Esophagus muscularis mucosa (tissue), 4 donors: ENCODE results near the gene PADI4. TPM values are rescaled to one million over a fixed set of nuclear protein-coding genes. Genes with fewer than 3 reads are reported as not detected.

Experiments
- DNase-seq: peaks from one replicate; pipeline ENCODE4 v3.0.0-alpha.2; 2017; ENCODE audit errors: extremely low spot score
- H3K27ac ChIP-seq, 4 donors: fragments of 200-600 bp; sonication (generic); replicated peaks in 1 of 4; 1 replicate in 3 of 4; 2 replicates in 1 of 4; pipeline ENCODE4 v1.5.1; 2016 to 2019; ENCODE audit warnings: mild to moderate bottlenecking in 1 of 4
- H3K27me3 ChIP-seq, 4 donors: fragments of 200-600 bp; sonication (generic); one replicate each; pipeline versions ENCODE4 v1.5.1 to v1.6.0; 2016 to 2019
- H3K36me3 ChIP-seq, 4 donors: fragments of 200-600 bp; sonication (generic); one replicate each; pipeline ENCODE4 v1.5.1; 2016 to 2019
- H3K4me1 ChIP-seq, 4 donors: fragments of 200-600 bp; sonication (generic); one replicate each; pipeline ENCODE4 v1.5.1; 2016 to 2019
- H3K4me3 ChIP-seq, 4 donors: fragments of 200-600 bp; sonication (generic); 1 replicate in 2 of 4; 2 replicates in 2 of 4; pipeline ENCODE4 v1.5.1; 2016 to 2019; ENCODE audit warnings: mild to moderate bottlenecking in 4 of 4, moderate library complexity in 1 of 4
- H3K9me3 ChIP-seq, 4 donors: fragments of 200-600 bp; sonication (generic); 1 replicate in 3 of 4; 2 replicates in 1 of 4; pipeline ENCODE4 v1.5.1; 2016 to 2019
- EP300 ChIP-seq: sonication (generic); formaldehyde crosslinking; IDR thresholded peaks from one replicate; pipeline ENCODE4 v1.6.1; 2017; ENCODE audit warnings: antibody characterized with exemption
- POLR2A ChIP-seq: fragments of 450-650 bp; IDR thresholded peaks from one replicate; pipeline ENCODE4 v1.6.1; 2017; ENCODE audit warnings: antibody characterized with exemption, moderate library complexity, mild to moderate bottlenecking, low read depth
- POLR2AphosphoS5 ChIP-seq, 2 donors: sonication (generic); formaldehyde crosslinking; IDR thresholded peaks; one replicate each; pipeline ENCODE4 v1.6.1; 2017; ENCODE audit warnings: antibody characterized with exemption in 2 of 2
- WGBS: methylation state at CpG from one replicate; pipeline ENCODE4 v1.1.5; 2018; 5-methylcytosine and 5-hydroxymethylcytosine counted together
- intact Hi-C: fragments of 100-400 bp; cut with DNase I; formaldehyde crosslinking; loops from one replicate; pipeline ENCODE4 v1.15.1; 2023
- total RNA-seq, 4 donors: library from RNA; depleted of rRNA; stranded (reverse); fragments of >200 nt; gene quantifications; one replicate each; pipeline versions ENCODE4 v1.1.0 to v1.2.1, GENCODE V29; 2016
- TF ChIP-seq, protein P1 (sequence below), 3 experiments: fragments of 200-600 bp in 2 of 3; fragments of 450-650 bp in 1 of 3; sonication (generic) in 2 of 3; IDR thresholded peaks; one replicate each; pipeline ENCODE4 v1.5.1; 2017 to 2019; ENCODE audit warnings: antibody characterized with exemption in 3 of 3, mild to moderate bottlenecking in 2 of 3, moderate library complexity in 1 of 3

The PADI4 gene
- total RNA-seq, 4 donors from 2014 or later, result 5.6 TPM; not detected in 3

GRCh38 chr1:17356387-17357026 is 48.5 kb downstream of the PADI4 start:
- H3K4me1 ChIP-seq, result no peaks in the 10 kb centered on the region
- H3K36me3 ChIP-seq, result no peaks in the 10 kb centered on the region
- no peak overlapping the region for H3K27ac ChIP-seq
- WGBS, result 47% methylated on average over 10 of the region's 12 CpGs
- intact Hi-C loops, result no loop called here
- H3K9me3 ChIP-seq, result no peaks in the 10 kb centered on the region
- TF ChIP-seq, protein P1, sequence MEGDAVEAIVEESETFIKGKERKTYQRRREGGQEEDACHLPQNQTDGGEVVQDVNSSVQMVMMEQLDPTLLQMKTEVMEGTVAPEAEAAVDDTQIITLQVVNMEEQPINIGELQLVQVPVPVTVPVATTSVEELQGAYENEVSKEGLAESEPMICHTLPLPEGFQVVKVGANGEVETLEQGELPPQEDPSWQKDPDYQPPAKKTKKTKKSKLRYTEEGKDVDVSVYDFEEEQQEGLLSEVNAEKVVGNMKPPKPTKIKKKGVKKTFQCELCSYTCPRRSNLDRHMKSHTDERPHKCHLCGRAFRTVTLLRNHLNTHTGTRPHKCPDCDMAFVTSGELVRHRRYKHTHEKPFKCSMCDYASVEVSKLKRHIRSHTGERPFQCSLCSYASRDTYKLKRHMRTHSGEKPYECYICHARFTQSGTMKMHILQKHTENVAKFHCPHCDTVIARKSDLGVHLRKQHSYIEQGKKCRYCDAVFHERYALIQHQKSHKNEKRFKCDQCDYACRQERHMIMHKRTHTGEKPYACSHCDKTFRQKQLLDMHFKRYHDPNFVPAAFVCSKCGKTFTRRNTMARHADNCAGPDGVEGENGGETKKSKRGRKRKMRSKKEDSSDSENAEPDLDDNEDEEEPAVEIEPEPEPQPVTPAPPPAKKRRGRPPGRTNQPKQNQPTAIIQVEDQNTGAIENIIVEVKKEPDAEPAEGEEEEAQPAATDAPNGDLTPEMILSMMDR (IDR thresholded peaks at IDR 0.05), result no peak
- no peak for TF ChIP-seq EP300
- TF ChIP-seq POLR2A, result no peak
- TF ChIP-seq POLR2AphosphoS5 (IDR thresholded peaks at IDR 0.05), result no peak
- H3K27me3 ChIP-seq, result peaks cover 0 to 48% (median 0%) of the 10 kb centered on the region in 4 donors
- no peak for DNase-seq
- H3K4me3 ChIP-seq, result no peak overlapping the region

- no peaks in the 10 kb centered on the region for H3K36me3 ChIP-seq
- H3K4me3 ChIP-seq, result no peak overlapping the region
- no peaks in the 10 kb centered on the region for H3K4me1 ChIP-seq
- peaks cover 0 to 36% (median 0%) of the 10 kb centered on the region in 4 donors for H3K27me3 ChIP-seq
- TF ChIP-seq POLR2AphosphoS5 (IDR thresholded peaks at IDR 0.05) (no peak), EP300 (no peak), POLR2A (no peak)
- TF ChIP-seq, protein P1 (IDR thresholded peaks at IDR 0.05), result no peak
- DNase-seq, result no peak
- intact Hi-C loops, result no loop called here
- WGBS, result 87% methylated on average over 3 of the region's 4 CpGs
- H3K27ac ChIP-seq, result no peak overlapping the region
- H3K9me3 ChIP-seq, result no peaks in the 10 kb centered on the region
Observed at GRCh38 chr1:17358557-17358956, 50.6 kb downstream of the PADI4 start.

GRCh38 chr1:17359031-17359430 is 51.0 kb downstream of the PADI4 start:
- Histone ChIP-seq H3K4me3 (no peak overlapping the region), H3K4me1 (no peaks in the 10 kb centered on the region), H3K27me3 (peaks cover 0 to 36% (median 0%) of the 10 kb centered on the region in 4 donors), H3K27ac (no peak overlapping the region), H3K36me3 (no peaks in the 10 kb centered on the region), H3K9me3 (peaks cover 0 to 2% (median 0%) of the 10 kb centered on the region in 4 donors)
- DNase-seq, result no peak
- intact Hi-C loops, result no loop called here
- 45% methylated on average over 11 of the region's 11 CpGs for WGBS
- TF ChIP-seq, protein P1 (IDR thresholded peaks at IDR 0.05), result no peak
- no peak for TF ChIP-seq EP300

DNA sequence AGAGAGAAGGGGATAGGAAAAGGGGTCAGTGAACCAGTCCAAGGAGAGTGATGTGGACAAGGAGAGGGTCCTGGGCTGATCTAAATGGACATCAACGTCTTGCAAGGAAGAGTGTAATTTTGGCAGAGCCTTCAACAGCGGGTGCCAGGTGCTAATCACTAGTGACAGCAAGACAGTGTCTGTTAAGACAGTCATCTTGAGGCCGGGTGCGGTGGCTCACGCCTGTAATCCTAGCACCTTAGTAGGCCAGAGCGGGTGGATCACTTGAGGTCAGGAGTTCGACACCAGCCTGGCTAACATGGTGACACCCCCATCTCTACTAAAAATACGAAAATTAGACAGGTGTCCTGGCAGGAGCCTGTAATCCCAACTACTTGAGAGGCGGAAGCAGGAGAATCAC is 51.8 kb downstream of the PADI4 start:
- Histone ChIP-seq H3K4me3 (no peak overlapping the region), H3K9me3 (peaks cover 0 to 5% (median 2%) of the 10 kb centered on the region in 4 donors), H3K27me3 (peaks cover 0 to 40% (median 0%) of the 10 kb centered on the region in 4 donors), H3K4me1 (no peaks in the 10 kb centered on the region), H3K36me3 (no peaks in the 10 kb centered on the region), H3K27ac (no peak overlapping the region)
- 86% methylated on average over 9 of the region's 9 CpGs for WGBS
- TF ChIP-seq EP300, result no peak
- no peak for TF ChIP-seq POLR2AphosphoS5 (IDR thresholded peaks at IDR 0.05)
- TF ChIP-seq POLR2A, result no peak
- TF ChIP-seq, protein P1 (IDR thresholded peaks at IDR 0.05), result no peak
- intact Hi-C loops, result no loop called here
- no peak for DNase-seq
